Upper lobe of left lung (tissue), 4 donors: ENCODE data around the gene AGXT.

Experiments used
- POLR2A ChIP-seq, 4 donors: fragments of 450-650 bp; IDR thresholded peaks; one replicate each; pipeline ENCODE4 v1.5.1; 2016 to 2017; ENCODE audit warnings: antibody characterized with exemption in 4 of 4, mild to moderate bottlenecking in 2 of 4
- TF ChIP-seq, protein P1 (sequence below), 6 experiments: fragments of 450-650 bp in 4 of 6; fragments of 200-600 bp in 2 of 6; sonication (generic) in 2 of 6; IDR thresholded peaks; one replicate each; pipeline ENCODE4 v1.5.1; 2016 to 2019; ENCODE audit warnings: antibody characterized with exemption in 6 of 6

DNA sequence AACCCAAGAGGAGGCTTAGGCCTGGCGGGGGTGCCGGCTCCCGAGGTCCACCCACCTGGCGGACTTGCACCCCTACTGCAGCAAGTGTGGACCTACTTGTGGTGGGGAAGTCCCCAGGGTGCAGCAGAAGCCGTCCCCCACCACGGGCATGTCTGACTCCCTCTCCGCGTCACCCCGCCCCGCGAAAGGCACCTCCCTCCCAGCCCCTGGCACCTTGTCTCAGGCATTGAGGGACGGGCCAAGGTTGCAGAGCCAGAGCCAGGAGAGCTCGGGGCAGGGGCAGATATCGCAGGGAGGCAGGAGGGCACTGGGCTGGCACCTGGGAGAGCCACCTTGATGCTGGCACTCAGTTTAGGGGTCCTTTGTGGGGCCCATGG, 56.6 kb downstream of the AGXT start:
- TF ChIP-seq POLR2A (IDR thresholded peaks at IDR 0.05) = no peak
- TF ChIP-seq, protein P1, sequence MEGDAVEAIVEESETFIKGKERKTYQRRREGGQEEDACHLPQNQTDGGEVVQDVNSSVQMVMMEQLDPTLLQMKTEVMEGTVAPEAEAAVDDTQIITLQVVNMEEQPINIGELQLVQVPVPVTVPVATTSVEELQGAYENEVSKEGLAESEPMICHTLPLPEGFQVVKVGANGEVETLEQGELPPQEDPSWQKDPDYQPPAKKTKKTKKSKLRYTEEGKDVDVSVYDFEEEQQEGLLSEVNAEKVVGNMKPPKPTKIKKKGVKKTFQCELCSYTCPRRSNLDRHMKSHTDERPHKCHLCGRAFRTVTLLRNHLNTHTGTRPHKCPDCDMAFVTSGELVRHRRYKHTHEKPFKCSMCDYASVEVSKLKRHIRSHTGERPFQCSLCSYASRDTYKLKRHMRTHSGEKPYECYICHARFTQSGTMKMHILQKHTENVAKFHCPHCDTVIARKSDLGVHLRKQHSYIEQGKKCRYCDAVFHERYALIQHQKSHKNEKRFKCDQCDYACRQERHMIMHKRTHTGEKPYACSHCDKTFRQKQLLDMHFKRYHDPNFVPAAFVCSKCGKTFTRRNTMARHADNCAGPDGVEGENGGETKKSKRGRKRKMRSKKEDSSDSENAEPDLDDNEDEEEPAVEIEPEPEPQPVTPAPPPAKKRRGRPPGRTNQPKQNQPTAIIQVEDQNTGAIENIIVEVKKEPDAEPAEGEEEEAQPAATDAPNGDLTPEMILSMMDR (IDR thresholded peaks at IDR 0.05) = no peak
